Spinal cord (tissue), 10 donors: ENCODE data around the gene PARD3. TPM values are rescaled to one million over a fixed set of nuclear protein-coding genes. Genes with fewer than 3 reads are reported as not detected.

ENCODE experiments used
- DNase-seq, 6 donors: peaks; one replicate each; pipeline versions ENCODE4 v3.0.0 to v3.0.0-alpha.2; 2013 to 2015; ENCODE audit warnings: low spot score in 6 of 6, low read depth in 4 of 6
- H3K27ac ChIP-seq: one replicate; pipeline ENCODE4 v1.5.1; 2013; ENCODE audit warnings: low read depth, low read length, control low read depth
- H3K27me3 ChIP-seq: one replicate; pipeline ENCODE4 v1.6.1; 2013; ENCODE audit warnings: low read length; ENCODE audit not compliant: control insufficient read depth, insufficient read depth
- H3K36me3 ChIP-seq: one replicate; pipeline ENCODE4 v1.6.1; 2013; ENCODE audit warnings: low read length; ENCODE audit not compliant: control insufficient read depth, insufficient read depth
- H3K4me1 ChIP-seq: one replicate; pipeline ENCODE4 v1.6.1; 2013; ENCODE audit warnings: low read length; ENCODE audit not compliant: control insufficient read depth, insufficient read depth
- H3K4me3 ChIP-seq: one replicate; pipeline ENCODE4 v1.5.1; 2013; ENCODE audit warnings: low read depth, low read length, control low read depth
- H3K9me3 ChIP-seq: one replicate; pipeline ENCODE4 v1.6.1; 2013; ENCODE audit warnings: low read length; ENCODE audit not compliant: control insufficient read depth, insufficient read depth
- WGBS: methylation state at CpG from one replicate; pipeline ENCODE4 v1.1.5; 2013; ENCODE audit warnings: missing lambda C conversion rate; ENCODE audit not compliant: insufficient coverage; 5-methylcytosine and 5-hydroxymethylcytosine counted together
- polyA plus RNA-seq, 2 donors: library from polyadenylated mRNA; unstranded; fragments of 120-200 nt; gene quantifications; one replicate each; pipeline ENCODE4 v1.2.1, GENCODE V29; 2013; ENCODE audit not compliant: insufficient read length in 2 of 2
- total RNA-seq, 2 donors: library from RNA; depleted of rRNA in 1 of 2; stranded (reverse); fragments of 120-200 nt in 1 of 2; fragments of >200 nt in 1 of 2; gene quantifications; one replicate each; pipeline versions ENCODE4 v1.2.3 to v1.2.4, GENCODE V29; 2013 to 2014
- donor health status: healthy.

The PARD3 gene
- total and polyA plus RNA-seq, 4 donors = 29.5 to 94.3 (median 47.1) TPM

DNA sequence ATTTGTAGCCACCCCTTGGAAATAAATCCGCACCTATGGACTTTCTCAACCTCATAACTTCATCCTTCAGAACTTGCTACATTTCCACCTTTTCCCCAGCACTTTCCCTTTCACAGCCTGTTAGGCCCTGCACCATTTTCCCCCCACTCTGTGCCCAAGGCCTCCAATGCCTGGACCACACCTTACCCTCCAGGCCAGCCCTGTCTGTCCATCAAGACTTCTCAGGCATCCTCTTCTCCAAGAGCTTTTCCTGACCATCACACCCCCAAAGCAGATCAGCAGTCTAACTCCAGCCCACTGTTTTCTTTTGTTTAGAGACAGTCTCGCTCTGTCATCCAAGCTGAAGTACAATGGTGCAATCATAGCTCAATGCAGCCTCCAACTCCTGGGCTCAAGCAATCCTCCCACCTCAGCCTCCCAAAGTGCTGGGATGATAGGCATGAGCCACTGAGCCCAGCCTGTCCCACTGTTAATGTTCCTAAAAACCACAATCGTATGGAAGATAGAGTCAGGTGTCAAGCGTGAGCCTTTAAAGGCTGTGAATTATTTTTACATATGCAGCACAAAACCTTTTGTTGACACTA is 116.8 kb downstream of the PARD3 start:
- Histone ChIP-seq H3K27ac (no peak overlapping the region), H3K36me3 (peaks cover 6% of the 10 kb centered on the region), H3K4me3 (no peak overlapping the region), H3K4me1 (peaks cover 8% of the 10 kb centered on the region), H3K27me3 (no peaks in the 10 kb centered on the region), H3K9me3 (no peaks in the 10 kb centered on the region)
- no peak for DNase-seq
- 100% methylated on average over 2 of the region's 4 CpGs for WGBS

- WGBS = 58% methylated on average over 4 of the region's 5 CpGs
- Histone ChIP-seq H3K4me3 (no peak overlapping the region), H3K36me3 (peaks cover 6% of the 10 kb centered on the region), H3K4me1 (peaks cover 7% of the 10 kb centered on the region), H3K27me3 (no peaks in the 10 kb centered on the region), H3K9me3 (no peaks in the 10 kb centered on the region), H3K27ac (no peak overlapping the region)
- DNase-seq = no peak
Measured at GRCh38 chr10:34697351-34698247, 117.5 kb downstream of the PARD3 start.

DNA sequence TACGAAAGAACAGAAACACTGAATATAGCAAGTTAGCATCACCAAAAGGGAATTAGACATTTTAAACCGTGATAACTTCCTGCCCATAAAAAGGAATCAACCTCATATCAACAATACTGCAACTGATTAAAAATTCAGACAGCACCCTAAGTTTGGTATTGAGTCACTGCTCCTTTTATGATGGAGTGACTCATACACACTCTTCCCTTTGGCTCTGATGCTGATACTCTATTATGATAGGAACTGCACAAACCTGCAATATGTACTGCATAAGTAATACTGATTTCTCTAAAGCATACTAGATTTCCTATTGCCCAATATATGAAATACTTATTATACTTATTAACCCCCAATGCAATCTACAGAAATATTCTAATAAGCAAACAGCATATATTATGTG is 118.7 kb downstream of the PARD3 start:
- Histone ChIP-seq H3K36me3 (peaks cover 6% of the 10 kb centered on the region), H3K9me3 (peaks cover 2% of the 10 kb centered on the region), H3K27ac (no peak overlapping the region), H3K27me3 (no peaks in the 10 kb centered on the region), H3K4me1 (no peaks in the 10 kb centered on the region), H3K4me3 (no peak overlapping the region)
- no peak for DNase-seq
- no CpG with 5 or more reads among the region's 2 CpGs for WGBS

DNA sequence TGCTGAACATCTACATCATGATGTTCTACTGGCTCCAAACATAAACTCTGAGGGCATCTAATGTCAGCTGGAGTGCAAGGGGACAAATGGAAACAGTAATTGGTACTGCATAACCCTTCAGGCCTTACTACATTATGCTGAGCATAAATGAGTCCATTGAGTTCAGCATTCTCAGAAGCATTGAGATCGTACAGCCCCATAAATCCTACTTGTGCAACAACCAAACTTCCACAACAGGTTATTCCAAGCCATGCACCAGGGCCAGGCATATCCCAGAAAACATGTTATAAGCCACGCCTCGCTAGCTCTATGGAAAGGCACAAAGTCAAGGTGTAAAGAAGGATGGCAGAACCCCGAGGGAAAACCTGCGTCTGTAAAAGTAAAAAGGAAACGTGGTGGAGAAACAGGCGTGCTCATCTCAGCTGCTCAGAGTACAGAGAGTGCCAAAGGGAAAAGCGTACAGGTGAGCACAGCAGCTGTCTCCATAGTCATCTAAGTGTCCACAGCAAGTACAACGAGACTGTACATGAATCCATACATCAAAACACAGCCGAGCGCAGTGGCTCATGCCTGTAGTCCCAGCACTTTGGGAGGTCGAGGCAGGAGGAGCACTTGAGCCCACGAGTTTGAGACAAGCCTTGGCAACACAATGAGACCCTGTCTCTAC is 124.6 kb downstream of the PARD3 start:
- no peaks in the 10 kb centered on the region for H3K27me3 ChIP-seq
- H3K9me3 ChIP-seq = peaks cover 2% of the 10 kb centered on the region
- H3K4me1 ChIP-seq = no peaks in the 10 kb centered on the region
- no peak overlapping the region for H3K27ac ChIP-seq
- H3K36me3 ChIP-seq = peaks cover 3% of the 10 kb centered on the region
- no peak overlapping the region for H3K4me3 ChIP-seq
- WGBS = 89% methylated on average over 10 of the region's 13 CpGs
- DNase-seq = no peak

DNA sequence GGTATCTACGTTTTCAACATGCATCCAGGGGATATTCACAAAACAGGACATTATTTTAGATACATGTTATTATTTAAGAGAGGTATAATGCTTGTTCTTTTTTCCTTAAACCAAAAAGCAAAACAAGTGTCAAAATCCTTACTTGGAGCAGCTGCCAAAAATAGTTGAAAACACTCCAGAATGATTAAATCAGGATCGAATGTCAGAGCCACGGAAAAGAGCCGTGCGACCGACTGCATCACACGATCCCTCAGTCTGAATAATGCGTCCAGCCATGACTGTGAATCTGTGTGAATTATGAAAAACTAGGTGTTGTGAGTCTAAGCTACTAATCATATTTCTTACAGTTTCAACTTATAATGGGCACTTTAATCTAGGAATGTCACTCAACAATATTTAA is 126.0 kb downstream of the PARD3 start:
- WGBS = 17% methylated on average over 2 of the region's 8 CpGs
- H3K36me3 ChIP-seq = no peaks in the 10 kb centered on the region
- no peaks in the 10 kb centered on the region for H3K27me3 ChIP-seq
- H3K27ac ChIP-seq = no peak overlapping the region
- peaks cover 2% of the 10 kb centered on the region for H3K9me3 ChIP-seq
- H3K4me1 ChIP-seq = no peaks in the 10 kb centered on the region
- DNase-seq = peak in 1 of 6 donors; percentile 32
- H3K4me3 ChIP-seq = no peak overlapping the region

DNA sequence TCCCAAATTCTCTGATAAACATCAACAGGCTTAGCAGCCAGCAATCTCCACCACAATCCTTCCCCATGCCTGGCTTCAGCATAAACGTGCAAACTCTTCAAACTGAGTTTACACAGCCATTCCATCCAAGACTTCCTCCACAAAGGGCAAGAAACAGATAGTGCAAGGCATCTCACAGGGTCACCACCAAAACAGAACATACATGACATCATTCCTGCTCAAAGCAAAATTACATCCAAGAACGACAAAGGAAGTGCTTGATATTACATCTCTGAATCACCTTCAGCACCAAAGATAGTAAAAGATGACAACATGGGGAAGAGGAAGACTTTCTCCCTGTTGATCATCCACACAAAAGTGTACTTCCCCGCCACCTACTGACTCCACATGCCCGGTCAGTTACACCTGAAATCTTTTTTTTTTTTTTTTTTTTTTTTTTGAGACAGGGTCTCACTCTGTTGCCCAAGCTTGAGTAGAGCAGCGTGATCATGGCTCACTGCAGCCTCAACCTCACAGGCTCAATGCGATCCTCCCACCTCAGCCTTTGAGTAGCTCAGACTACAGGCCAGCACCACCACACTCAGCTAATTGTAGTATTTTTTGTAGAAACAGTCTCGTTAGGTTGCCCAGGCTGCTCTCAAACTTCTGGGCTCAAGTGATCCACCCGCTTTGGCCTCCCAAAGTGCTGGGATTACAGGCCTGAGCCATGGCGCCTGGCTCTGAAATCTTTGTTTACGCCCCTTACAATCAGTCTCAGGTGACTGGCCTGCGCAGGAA is 127.5 kb downstream of the PARD3 start:
- DNase-seq = no peak
- H3K4me1 ChIP-seq = no peaks in the 10 kb centered on the region
- WGBS = 83% methylated on average over 5 of the region's 11 CpGs
- peaks cover 2% of the 10 kb centered on the region for H3K9me3 ChIP-seq
- H3K27me3 ChIP-seq = no peaks in the 10 kb centered on the region
- H3K27ac ChIP-seq = peak overlapping the region; percentile 43
- no peaks in the 10 kb centered on the region for H3K36me3 ChIP-seq
- no peak overlapping the region for H3K4me3 ChIP-seq

DNA sequence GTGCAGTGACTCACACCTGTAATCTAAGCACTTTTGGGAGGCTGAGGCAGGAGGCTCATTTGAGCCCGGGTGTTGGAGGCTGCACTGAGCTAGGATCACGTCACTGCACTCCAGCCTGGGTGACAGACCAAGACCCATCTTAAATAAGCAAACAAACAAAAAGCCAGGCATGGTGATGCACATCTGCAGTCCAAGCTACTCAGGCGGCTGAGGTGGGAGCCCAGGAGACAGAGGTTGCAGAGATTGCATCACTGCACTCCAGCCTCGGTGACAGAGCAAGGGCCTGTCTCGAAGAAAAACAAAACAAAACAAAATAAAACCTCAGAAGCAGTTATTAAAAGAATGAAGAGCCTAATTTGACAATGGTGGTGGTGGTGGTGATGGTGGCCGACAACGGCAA is 132.5 kb downstream of the PARD3 start:
- Histone ChIP-seq H3K4me1 (no peaks in the 10 kb centered on the region), H3K27ac (no peak overlapping the region), H3K9me3 (no peaks in the 10 kb centered on the region), H3K27me3 (no peaks in the 10 kb centered on the region), H3K4me3 (no peak overlapping the region), H3K36me3 (no peaks in the 10 kb centered on the region)
- 71% methylated on average over 1 of the region's 7 CpGs for WGBS
- DNase-seq = no peak

GRCh38 chr10:34681933-34682332 is 133.2 kb downstream of the PARD3 start:
- Histone ChIP-seq H3K36me3 (no peaks in the 10 kb centered on the region), H3K4me3 (no peak overlapping the region), H3K27ac (no peak overlapping the region), H3K27me3 (no peaks in the 10 kb centered on the region), H3K9me3 (no peaks in the 10 kb centered on the region), H3K4me1 (no peaks in the 10 kb centered on the region)
- no CpG with 5 or more reads among the region's 5 CpGs for WGBS
- no peak for DNase-seq

GRCh38 chr10:34679177-34679576 is 135.9 kb downstream of the PARD3 start:
- Histone ChIP-seq H3K27me3 (no peaks in the 10 kb centered on the region), H3K27ac (no peak overlapping the region), H3K4me3 (no peak overlapping the region), H3K36me3 (no peaks in the 10 kb centered on the region), H3K9me3 (no peaks in the 10 kb centered on the region), H3K4me1 (no peaks in the 10 kb centered on the region)
- 91% methylated on average over 4 of the region's 8 CpGs for WGBS
- no peak for DNase-seq
